Measurements from ENCODE around the gene ANKS1A. TPM values are rescaled to one million over a fixed set of nuclear protein-coding genes. Genes with fewer than 3 reads are reported as not detected.
A peak's percentile ranks its signal among the peaks of the same experiment; 100 is the strongest.

The ANKS1A gene
- total RNA-seq, 1 donor from 2014 or later, result 17.0 TPM

GRCh38 chr6:35085359-35086281, 196.6 kb downstream of the ANKS1A start:
- Mint-ChIP-seq H3K9me3 (no peaks in the 10 kb centered on the region), H3K4me3 (peak overlapping the region; percentile 33), H3K27ac (peak overlapping the region; percentile 47), H3K4me1 (peaks cover 13% of the 10 kb centered on the region), H3K27me3 (ENCODE audit: insufficient read depth, low read depth) (peaks cover 5% of the 10 kb centered on the region), H3K36me3 (peaks cover 13% of the 10 kb centered on the region)
- Histone ChIP-seq H4K20me1 (ENCODE audit: low read depth) (no peaks in the 10 kb centered on the region), H3K27me3 (no peaks in the 10 kb centered on the region), H3K4me2 (no peak overlapping the region), H3K36me3 (no peaks in the 10 kb centered on the region), H3K4me1 (no peaks in the 10 kb centered on the region), H2AFZ (replicated peaks) (no peak overlapping the region), H3K9me3 (ENCODE audit: low read depth) (no peaks in the 10 kb centered on the region), H3K4me3 (no peak overlapping the region), H3K79me2 (ENCODE audit: low read depth) (no peaks in the 10 kb centered on the region), H3K9ac (no peak overlapping the region), H3K27ac (no peak overlapping the region), H3F3A (ENCODE audit: low read depth) (no peaks in the 10 kb centered on the region)
- TF ChIP-seq EZH2 (IDR thresholded peaks at IDR 0.05) (no peak), EZH2phosphoT487 (IDR thresholded peaks at IDR 0.05) (no peak)
- DNase-seq (ENCODE audit: low spot score), result no peak

DNA sequence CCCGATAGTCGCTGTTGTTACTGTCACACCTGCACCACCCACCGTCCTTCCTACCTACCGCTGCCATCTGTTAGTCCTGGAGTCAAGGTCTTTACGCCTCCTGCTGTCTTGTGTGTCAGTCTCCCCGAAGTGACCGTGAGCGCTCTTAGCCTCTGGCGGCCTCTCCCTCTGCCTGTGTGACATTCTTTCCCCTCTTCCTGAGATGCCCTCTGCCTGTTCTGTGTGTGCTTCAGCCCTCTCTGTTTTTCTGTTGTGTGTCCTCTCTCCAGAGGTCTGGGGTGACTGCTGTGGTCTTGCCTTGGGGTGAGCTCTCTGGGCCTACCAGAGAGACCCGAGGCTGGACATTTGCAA, 197.2 kb downstream of the ANKS1A start:
- H3K79me2 ChIP-seq (ENCODE audit: low read depth), result no peaks in the 10 kb centered on the region
- H3K36me3 ChIP-seq, result no peaks in the 10 kb centered on the region
- no peak overlapping the region for H2AFZ ChIP-seq (replicated peaks)
- no peak overlapping the region for H3K27ac ChIP-seq
- no peaks in the 10 kb centered on the region for H3K9me3 ChIP-seq (ENCODE audit: low read depth)
- no peaks in the 10 kb centered on the region for H3K27me3 ChIP-seq
- Mint-ChIP-seq H3K4me3 (no peak overlapping the region), H3K4me1 (peaks cover 13% of the 10 kb centered on the region), H3K27ac (peak overlapping the region; percentile 19), H3K9me3 (no peaks in the 10 kb centered on the region), H3K36me3 (peaks cover 13% of the 10 kb centered on the region), H3K27me3 (ENCODE audit: insufficient read depth, low read depth) (peaks cover 5% of the 10 kb centered on the region)
- no peak overlapping the region for H3K4me3 ChIP-seq
- no peaks in the 10 kb centered on the region for H4K20me1 ChIP-seq (ENCODE audit: low read depth)
- TF ChIP-seq, protein P1, sequence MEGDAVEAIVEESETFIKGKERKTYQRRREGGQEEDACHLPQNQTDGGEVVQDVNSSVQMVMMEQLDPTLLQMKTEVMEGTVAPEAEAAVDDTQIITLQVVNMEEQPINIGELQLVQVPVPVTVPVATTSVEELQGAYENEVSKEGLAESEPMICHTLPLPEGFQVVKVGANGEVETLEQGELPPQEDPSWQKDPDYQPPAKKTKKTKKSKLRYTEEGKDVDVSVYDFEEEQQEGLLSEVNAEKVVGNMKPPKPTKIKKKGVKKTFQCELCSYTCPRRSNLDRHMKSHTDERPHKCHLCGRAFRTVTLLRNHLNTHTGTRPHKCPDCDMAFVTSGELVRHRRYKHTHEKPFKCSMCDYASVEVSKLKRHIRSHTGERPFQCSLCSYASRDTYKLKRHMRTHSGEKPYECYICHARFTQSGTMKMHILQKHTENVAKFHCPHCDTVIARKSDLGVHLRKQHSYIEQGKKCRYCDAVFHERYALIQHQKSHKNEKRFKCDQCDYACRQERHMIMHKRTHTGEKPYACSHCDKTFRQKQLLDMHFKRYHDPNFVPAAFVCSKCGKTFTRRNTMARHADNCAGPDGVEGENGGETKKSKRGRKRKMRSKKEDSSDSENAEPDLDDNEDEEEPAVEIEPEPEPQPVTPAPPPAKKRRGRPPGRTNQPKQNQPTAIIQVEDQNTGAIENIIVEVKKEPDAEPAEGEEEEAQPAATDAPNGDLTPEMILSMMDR (IDR thresholded peaks at IDR 0.05), result no peak
- TF ChIP-seq EZH2 (IDR thresholded peaks at IDR 0.05) (no peak), EZH2phosphoT487 (IDR thresholded peaks at IDR 0.05) (no peak)
- H3K9ac ChIP-seq, result no peak overlapping the region
- no peak overlapping the region for H3K4me2 ChIP-seq
- H3K4me1 ChIP-seq, result no peaks in the 10 kb centered on the region
- no peaks in the 10 kb centered on the region for H3F3A ChIP-seq (ENCODE audit: low read depth)
- DNase-seq (ENCODE audit: low spot score), result no peak

DNA sequence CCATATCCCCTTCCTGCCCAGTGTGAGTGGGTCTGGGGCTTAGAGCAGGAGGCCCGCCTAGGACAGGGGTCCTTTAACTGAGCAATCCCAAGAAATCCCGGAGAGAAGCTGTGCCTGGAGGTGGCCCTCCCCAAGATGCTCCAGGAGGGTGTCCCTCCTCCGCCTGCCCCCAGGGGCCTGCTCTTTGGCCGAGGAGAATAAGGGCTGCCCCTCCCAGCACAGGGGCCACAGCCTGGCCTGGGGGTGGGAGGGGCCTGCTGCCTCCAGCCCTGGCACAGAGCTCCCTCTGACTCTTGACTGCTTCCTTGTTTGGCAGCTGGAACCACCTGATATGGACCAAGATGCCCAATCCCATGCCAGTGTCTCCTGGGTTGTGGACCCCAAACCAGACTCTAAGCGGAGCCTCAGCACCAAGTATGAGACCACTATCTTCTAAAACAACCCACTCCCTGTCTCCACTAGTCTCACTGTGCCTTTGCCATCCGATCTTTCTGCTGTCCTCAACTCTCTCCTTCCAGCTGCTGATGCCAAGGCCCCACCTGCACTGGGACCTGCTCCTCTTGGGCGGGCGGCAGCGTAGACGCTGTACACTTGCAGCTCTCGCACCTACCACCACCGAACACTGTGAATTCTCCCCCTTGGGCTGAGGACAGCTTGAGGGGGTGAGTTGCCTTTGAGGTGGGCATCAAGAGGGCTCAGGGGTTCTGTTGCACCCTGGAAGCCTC, 197.7 kb downstream of the ANKS1A start:
- Histone ChIP-seq H3F3A (ENCODE audit: low read depth) (no peaks in the 10 kb centered on the region), H3K36me3 (no peaks in the 10 kb centered on the region), H3K4me1 (no peaks in the 10 kb centered on the region), H3K27me3 (no peaks in the 10 kb centered on the region), H3K4me2 (no peak overlapping the region), H3K79me2 (ENCODE audit: low read depth) (no peaks in the 10 kb centered on the region), H3K9ac (no peak overlapping the region), H3K4me3 (no peak overlapping the region), H4K20me1 (ENCODE audit: low read depth) (no peaks in the 10 kb centered on the region), H3K27ac (no peak overlapping the region), H3K9me3 (ENCODE audit: low read depth) (no peaks in the 10 kb centered on the region), H2AFZ (replicated peaks) (no peak overlapping the region)
- no peak for TF ChIP-seq EZH2 (IDR thresholded peaks at IDR 0.05)
- TF ChIP-seq, protein P1 (IDR thresholded peaks at IDR 0.05), result no peak
- Mint-ChIP-seq H3K36me3 (peaks cover 7% of the 10 kb centered on the region), H3K4me3 (no peak overlapping the region), H3K27me3 (ENCODE audit: insufficient read depth, low read depth) (peaks cover 5% of the 10 kb centered on the region), H3K27ac (no peak overlapping the region), H3K9me3 (no peaks in the 10 kb centered on the region), H3K4me1 (peaks cover 7% of the 10 kb centered on the region)
- DNase-seq (ENCODE audit: low spot score), result no peak

Data from neural progenitor cell (in vitro differentiated cells).